HEK293T (cell line): Measurements from ENCODE around the gene GSAP.

Source experiments
- CTCF ChIA-PET: fragments of 350-600 bp; formaldehyde crosslinking; extraction: SDS; loops from one replicate; lab custom pipeline; 2021; ENCODE audit warnings: antibody characterized with exemption, inconsistent platforms; lab: Yijun Ruan, JAX
- POLR2A ChIA-PET: fragments of 350-600 bp; formaldehyde crosslinking; extraction: SDS; loops from one replicate; lab custom pipeline; 2020; ENCODE audit warnings: antibody characterized with exemption, inconsistent platforms; lab: Yijun Ruan, JAX
- DNase-seq: peaks from one replicate; pipeline ENCODE4 v3.0.0; 2012; ENCODE audit warnings: mixed read lengths; ENCODE audit errors: extremely low spot score
- ARNT ChIP-seq: fragments of 450-650 bp; IDR thresholded peaks from 2 replicates; pipeline ENCODE4 v1.6.1; 2017; ENCODE audit warnings: mild to moderate bottlenecking
- BHLHE40 ChIP-seq: fragments of 450-650 bp; IDR thresholded peaks from 2 replicates; pipeline ENCODE4 v1.6.1; 2016; ENCODE audit warnings: mild to moderate bottlenecking, moderate library complexity, borderline replicate concordance
- CTBP1 ChIP-seq: fragments of 450-650 bp; IDR thresholded peaks from 2 replicates; pipeline ENCODE4 v1.6.1; 2016; ENCODE audit warnings: borderline replicate concordance
- ELF4 ChIP-seq: fragments of 450-650 bp; IDR thresholded peaks from 2 replicates; pipeline ENCODE4 v1.6.1; 2017; ENCODE audit warnings: antibody characterized with exemption
- FOXA1 ChIP-seq: fragments of 450-650 bp; IDR thresholded peaks from 2 replicates; pipeline ENCODE4 v1.6.1; 2016; ENCODE audit warnings: mild to moderate bottlenecking
- FOXK2 ChIP-seq: fragments of 450-650 bp; IDR thresholded peaks from 2 replicates; pipeline ENCODE4 v1.6.1; 2016; ENCODE audit warnings: mild to moderate bottlenecking
- FOXM1 ChIP-seq: fragments of 450-650 bp; IDR thresholded peaks from 2 replicates; pipeline ENCODE4 v1.6.1; 2017; ENCODE audit warnings: mild to moderate bottlenecking, borderline replicate concordance
- HDGF ChIP-seq: fragments of 450-650 bp; IDR thresholded peaks from 2 replicates; pipeline ENCODE4 v1.6.1; 2017; ENCODE audit warnings: antibody characterized with exemption, borderline replicate concordance
- L3MBTL2 ChIP-seq: fragments of 450-650 bp; conservative IDR thresholded peaks from 2 replicates; pipeline ENCODE4 v1.6.1; 2016; ENCODE audit warnings: mild to moderate bottlenecking
- LEF1 ChIP-seq: fragments of 450-650 bp; IDR thresholded peaks from 2 replicates; pipeline ENCODE4 v1.6.1; 2017; ENCODE audit warnings: mild to moderate bottlenecking, borderline replicate concordance
- NFRKB ChIP-seq: fragments of 450-650 bp; IDR thresholded peaks from 2 replicates; pipeline ENCODE4 v1.6.1; 2016; ENCODE audit warnings: mild to moderate bottlenecking, moderate library complexity
- PKNOX1 ChIP-seq: fragments of 450-650 bp; IDR thresholded peaks from 2 replicates; pipeline ENCODE4 v1.6.1; 2016
- SP1 ChIP-seq: fragments of 450-650 bp; IDR thresholded peaks from 2 replicates; pipeline ENCODE4 v1.6.1; 2017
- SUZ12 ChIP-seq: fragments of 450-650 bp; IDR thresholded peaks from 2 replicates; pipeline ENCODE4 v1.6.1; 2016; ENCODE audit warnings: mild to moderate bottlenecking
- TARDBP ChIP-seq: fragments of 450-650 bp; IDR thresholded peaks from 2 replicates; pipeline ENCODE4 v1.6.1; 2016
- ZNF384 ChIP-seq: fragments of 450-650 bp; IDR thresholded peaks from 2 replicates; pipeline ENCODE4 v1.6.1; 2016

The GSAP gene

GRCh38 chr7:77326131-77326530 is 90.0 kb downstream of the GSAP start:
- TF ChIP-seq CTBP1 (no peak), FOXK2 (no peak), NFRKB (no peak), SP1 (no peak), SUZ12 (no peak), ARNT (no peak), L3MBTL2 (no peak), ELF4 (no peak), LEF1 (no peak)
- no peak for DNase-seq
- CTCF ChIA-PET: no interaction called here
- POLR2A ChIA-PET: no interaction called here

GRCh38 chr7:77321300-77321699 is 94.8 kb downstream of the GSAP start:
- CTCF ChIA-PET: no interaction called here
- TF ChIP-seq SP1: no peak
- TF ChIP-seq PKNOX1: no peak
- no peak for TF ChIP-seq L3MBTL2
- no peak for TF ChIP-seq LEF1
- TF ChIP-seq FOXK2: no peak
- no peak for TF ChIP-seq CTBP1
- TF ChIP-seq ARNT: no peak
- TF ChIP-seq FOXM1: no peak

GRCh38 chr7:77320714-77321113 is 95.4 kb downstream of the GSAP start:
- no peak for DNase-seq
- CTCF ChIA-PET: interaction anchor here (0.7 kb wide), 1 partner anchor 11 kb away, joined by 3 read pairs; no protein-coding TSS in a partner anchor
- POLR2A ChIA-PET: no interaction called here
- TF ChIP-seq FOXK2: no peak
- no peak for TF ChIP-seq TARDBP
- no peak for TF ChIP-seq ARNT
- TF ChIP-seq ELF4: no peak
- no peak for TF ChIP-seq CTBP1
- TF ChIP-seq SUZ12: no peak
- TF ChIP-seq PKNOX1: no peak
- no peak for TF ChIP-seq HDGF
- TF ChIP-seq BHLHE40: no peak
- TF ChIP-seq ZNF384: no peak
- no peak for TF ChIP-seq SP1
- no peak for TF ChIP-seq L3MBTL2
- TF ChIP-seq FOXA1: no peak

More at GRCh38 chr7:77321300-77321699, 94.8 kb downstream of the GSAP start:
- POLR2A ChIA-PET: no interaction called here
- no peak for DNase-seq

GRCh38 chr7:77320137-77320536 is 96.0 kb downstream of the GSAP start:
- no peak for DNase-seq
- ChIA-PET CTCF (interaction anchor here (0.7 kb wide), 1 partner anchor 12 kb away, joined by 3 read pairs; no protein-coding TSS in a partner anchor), POLR2A (no interaction called here)
- TF ChIP-seq ZNF384: no peak
- no peak for TF ChIP-seq PKNOX1
- no peak for TF ChIP-seq CTBP1
- TF ChIP-seq FOXM1: no peak
- no peak for TF ChIP-seq HDGF
- no peak for TF ChIP-seq NFRKB
- no peak for TF ChIP-seq SP1
- no peak for TF ChIP-seq SUZ12
- TF ChIP-seq LEF1: no peak
- no peak for TF ChIP-seq ELF4
- TF ChIP-seq L3MBTL2: no peak
- no peak for TF ChIP-seq TARDBP
- TF ChIP-seq FOXK2: no peak
- TF ChIP-seq BHLHE40: no peak
- TF ChIP-seq FOXA1: no peak
- no peak for TF ChIP-seq ARNT

- no peak for DNase-seq
- TF ChIP-seq SP1 (no peak), NFRKB (no peak), ARNT (no peak), BHLHE40 (no peak), FOXM1 (no peak), ZNF384 (no peak), PKNOX1 (no peak), L3MBTL2 (no peak), LEF1 (no peak), TARDBP (no peak), FOXK2 (no peak), FOXA1 (no peak), ELF4 (no peak), HDGF (no peak), CTBP1 (no peak), SUZ12 (no peak)
- CTCF ChIA-PET: interaction anchor here (0.6 kb wide), 1 partner anchor 44 kb away, joined by 3 read pairs; no protein-coding TSS in a partner anchor
- POLR2A ChIA-PET: no interaction called here
Measured at GRCh38 chr7:77318019-77318418, 98.1 kb downstream of the GSAP start.
